ENCODE measurements around the gene ST6GAL1.

- no peak for TF ChIP-seq TAF1 (CRISPR knock-in tag; IDR thresholded peaks at IDR 0.05)
- TF ChIP-seq ZNF691 (CRISPR knock-in tag; IDR thresholded peaks at IDR 0.05; ENCODE audit: borderline replicate concordance, low read depth), result no peak; the same call in 1 of the 2 replicates
- TF ChIP-seq MAFF (IDR thresholded peaks at IDR 0.05; ENCODE audit: low read depth, low read length), result no peak
- TF ChIP-seq BRCA1 (CRISPR knock-in tag; IDR thresholded peaks at IDR 0.05), result no peak
- TF ChIP-seq ZNF878 (CRISPR knock-in tag; IDR thresholded peaks at IDR 0.05), result no peak
- no peak for TF ChIP-seq PTBP1 (IDR thresholded peaks at IDR 0.05; ENCODE audit: low read depth, low read length, poor library complexity, severe bottlenecking)
Observed at GRCh38 chr3:186930641-186931531, 560 bp downstream of the ST6GAL1 start.

All from HepG2 (cell line).